ENCODE measurements around the gene SPAG17.

Gene SPAG17

DNA sequence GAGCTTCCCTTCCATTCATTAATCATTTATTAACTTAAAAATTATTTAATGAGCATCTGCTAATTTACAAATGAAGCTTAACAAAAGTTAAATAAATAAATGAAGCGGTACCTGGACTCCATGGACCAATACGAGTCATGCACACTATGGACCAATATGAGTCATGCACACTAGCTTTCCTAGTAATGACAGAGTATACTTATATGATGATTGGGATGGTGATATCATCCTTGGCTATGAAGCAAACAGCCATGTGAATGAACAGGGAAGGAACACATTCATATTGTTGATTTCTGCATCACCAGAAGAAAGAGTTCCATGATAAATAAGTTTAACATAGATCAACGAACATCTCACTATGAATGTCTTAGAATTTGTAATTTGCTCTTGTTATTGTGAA is 109.9 kb downstream of the SPAG17 start:
- no peak for DNase-seq (ENCODE audit: low read depth in 2 of 2)

DNA sequence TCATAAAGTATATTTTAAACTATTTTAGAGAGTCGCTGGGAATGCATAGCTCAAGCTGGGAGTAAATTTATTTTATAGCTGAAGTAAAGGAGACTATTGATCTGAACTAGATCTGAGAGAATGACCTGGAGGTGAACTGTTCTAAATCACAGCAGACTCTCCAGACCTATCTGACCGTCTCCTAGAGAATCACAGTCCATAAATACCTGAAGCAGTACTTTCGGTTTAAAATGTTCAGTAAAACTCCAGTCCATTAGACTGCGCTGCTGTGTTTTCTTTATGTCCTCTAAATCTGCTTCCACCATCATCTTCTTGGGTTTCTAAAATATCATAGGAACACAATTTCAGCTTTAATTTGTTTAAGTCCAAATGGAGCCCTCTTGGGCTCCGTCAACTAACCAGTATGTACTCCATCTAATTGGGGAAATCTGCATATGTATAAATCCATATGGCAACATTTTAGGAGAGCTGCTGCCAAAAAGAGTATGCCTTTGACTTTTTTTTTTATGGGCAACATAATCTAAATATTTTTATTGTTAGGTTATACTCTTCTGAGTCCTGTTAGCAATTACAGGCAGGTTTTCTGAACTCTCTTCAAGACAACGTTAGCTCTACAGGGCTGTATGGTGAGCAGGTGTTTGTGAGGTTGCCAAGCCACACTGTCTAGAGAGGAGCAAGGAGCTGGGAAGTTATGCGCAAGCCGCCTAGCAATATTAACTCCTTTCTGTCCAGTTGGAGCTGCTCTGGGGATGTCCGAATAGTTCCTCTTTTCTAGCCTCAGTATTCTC is 111.2 kb downstream of the SPAG17 start:
- no peak for DNase-seq (ENCODE audit: low read depth in 2 of 2)

DNA sequence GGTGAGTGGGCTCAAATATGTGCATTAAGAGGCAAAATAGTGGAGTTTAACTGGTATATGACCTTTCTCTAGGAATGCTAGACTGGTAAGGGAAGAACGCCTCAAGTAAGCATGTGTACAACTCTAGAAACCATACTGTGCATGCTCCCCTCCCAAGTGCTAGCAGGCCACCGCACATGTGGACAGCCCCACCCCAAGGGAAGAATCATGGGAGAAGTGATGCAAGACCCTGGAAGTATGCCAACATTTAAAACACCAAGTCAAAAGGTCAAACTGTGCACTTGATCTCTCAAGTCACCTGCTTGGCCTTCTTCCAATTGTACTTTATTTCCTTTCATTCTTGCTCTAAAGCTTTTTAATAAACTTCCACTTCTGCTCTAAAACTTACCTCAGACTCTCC is 135.0 kb downstream of the SPAG17 start:
- no peak for DNase-seq (ENCODE audit: low read depth in 2 of 2)

DNA sequence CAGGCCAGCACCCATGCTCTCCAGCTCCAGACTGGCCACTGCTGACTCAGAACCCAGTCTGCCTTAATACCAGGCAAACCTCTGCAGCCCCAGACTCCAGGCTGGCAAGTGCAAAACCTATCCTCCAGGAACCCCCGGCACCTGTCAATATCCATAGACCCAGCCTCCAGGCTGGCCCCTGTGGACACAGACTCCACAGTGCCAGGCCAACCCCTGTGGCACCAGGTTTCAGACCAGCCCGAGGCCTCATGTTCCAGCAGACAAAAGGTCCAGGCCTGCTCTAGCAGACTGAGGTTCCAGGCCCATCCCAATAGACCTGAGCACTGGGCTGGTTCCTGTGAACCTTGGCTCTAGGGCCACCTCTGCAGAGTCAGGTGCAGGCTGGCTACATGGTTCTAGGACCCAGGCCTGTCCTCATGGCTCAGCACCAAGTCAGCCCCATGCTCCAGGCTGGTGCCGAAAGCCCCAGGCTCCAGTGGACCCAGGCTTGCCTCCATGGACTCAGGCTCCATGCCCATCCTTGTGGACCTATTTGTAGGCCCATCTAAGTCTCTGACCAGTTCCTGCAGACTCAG is 137.3 kb downstream of the SPAG17 start:
- DNase-seq (ENCODE audit: low read depth in 2 of 2) = no peak

DNA sequence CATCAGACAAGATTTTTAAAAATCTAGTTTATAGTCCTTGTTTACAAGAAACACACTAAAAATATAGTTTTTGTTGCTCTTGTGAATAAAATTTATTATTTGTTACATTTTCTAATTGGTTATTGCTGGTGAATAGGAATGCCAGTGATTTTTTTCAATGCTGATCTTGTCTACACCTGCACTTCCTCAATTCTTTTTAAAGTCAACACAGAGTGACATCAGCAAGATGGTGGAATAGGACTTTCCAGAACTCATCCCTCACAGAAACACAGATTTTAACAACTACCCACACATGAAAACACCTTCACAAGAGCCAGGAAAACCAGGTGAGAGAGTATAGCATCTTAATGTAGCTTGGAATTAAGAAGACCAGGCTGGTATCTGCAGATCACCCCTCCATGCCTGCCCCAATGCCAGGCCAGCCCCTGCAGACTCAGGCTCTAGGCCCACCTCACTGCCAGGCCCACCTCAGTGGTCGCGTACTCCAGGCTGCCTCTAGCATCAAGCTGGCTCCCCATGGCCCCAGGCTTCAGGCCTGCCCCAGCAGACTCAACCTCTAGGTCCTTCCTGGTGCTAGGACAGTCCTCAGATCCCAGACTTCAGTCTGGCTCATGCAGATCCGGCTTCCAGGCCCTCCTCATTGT is 137.9 kb downstream of the SPAG17 start:
- no peak for DNase-seq (ENCODE audit: low read depth in 2 of 2)

DNA sequence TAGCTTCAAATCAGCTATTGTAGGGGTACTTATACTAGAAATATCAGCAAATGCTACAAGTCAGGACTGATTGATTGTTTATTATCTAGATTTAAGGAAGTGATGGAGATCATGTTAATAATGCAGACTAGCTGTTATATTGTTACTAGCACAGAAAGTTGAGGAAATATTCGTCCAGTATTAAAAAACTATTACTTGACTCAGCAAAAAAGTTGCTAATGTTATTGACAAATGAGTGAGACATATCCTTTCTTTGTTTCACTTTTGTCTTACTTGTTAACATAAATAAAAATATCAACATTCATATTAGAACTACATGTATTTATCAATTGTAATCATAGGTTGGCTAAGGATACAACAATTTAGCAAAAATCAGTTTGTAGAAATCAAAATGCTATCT is 141.4 kb downstream of the SPAG17 start:
- DNase-seq (ENCODE audit: low read depth in 2 of 2) = no peak

DNA sequence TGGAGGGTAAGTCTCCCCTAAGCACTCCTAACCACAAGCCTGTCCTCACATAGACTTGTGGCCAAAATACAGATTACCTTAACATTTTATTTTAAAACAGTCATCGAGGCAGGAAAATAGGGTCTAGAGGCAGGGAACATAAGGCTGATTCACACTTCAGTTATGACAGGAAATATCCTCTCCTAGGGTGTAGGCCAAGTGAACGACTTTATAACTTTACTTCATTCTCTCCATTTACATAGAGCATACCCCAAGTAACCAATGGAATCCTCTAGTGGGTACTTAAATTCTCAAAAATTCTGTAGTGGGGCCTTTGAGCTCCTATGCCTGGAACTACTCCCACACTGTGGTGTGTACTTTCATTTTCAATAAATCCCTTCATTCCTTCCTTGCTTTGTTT is 142.5 kb downstream of the SPAG17 start:
- no peak for DNase-seq (ENCODE audit: low read depth in 2 of 2)

DNA sequence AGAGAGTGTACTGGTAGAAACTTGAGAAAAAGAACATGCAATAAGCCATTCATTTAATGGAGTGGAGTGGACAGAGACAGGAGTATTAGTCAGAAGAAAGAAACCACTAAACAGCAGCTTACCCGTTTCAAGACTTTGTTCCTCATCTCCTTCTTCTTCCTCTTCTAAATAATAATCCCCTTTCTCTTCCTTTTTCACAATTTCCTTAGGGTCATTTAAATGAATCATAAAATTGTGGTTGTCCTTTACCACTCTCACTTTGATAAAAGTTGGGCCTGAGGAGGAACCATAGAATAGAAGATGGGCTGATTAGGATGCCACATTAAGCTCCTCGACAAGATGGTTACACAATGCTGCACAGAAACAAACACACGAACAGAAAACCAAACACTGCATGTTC is 145.9 kb downstream of the SPAG17 start:
- no peak for DNase-seq (ENCODE audit: low read depth in 2 of 2)

DNA sequence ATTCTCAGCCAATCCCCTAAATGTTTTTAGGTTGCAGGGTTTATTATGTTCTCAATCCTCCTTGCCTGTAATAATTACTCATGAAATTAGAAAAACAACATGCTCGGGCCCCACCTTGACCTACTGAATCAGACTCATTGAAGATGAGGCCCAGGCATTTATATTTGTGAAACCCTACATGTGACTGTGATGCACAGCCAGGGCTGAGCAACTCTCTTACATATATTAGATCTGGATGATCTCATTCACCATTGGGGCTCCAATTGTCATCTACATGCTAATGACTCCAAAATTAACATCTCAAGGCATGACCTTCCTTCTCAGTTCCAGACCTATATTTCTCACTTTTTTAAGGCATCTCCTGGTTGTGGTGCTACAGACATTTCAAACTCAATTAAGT is 152.1 kb downstream of the SPAG17 start:
- no peak for DNase-seq (ENCODE audit: low read depth in 2 of 2)

DNA sequence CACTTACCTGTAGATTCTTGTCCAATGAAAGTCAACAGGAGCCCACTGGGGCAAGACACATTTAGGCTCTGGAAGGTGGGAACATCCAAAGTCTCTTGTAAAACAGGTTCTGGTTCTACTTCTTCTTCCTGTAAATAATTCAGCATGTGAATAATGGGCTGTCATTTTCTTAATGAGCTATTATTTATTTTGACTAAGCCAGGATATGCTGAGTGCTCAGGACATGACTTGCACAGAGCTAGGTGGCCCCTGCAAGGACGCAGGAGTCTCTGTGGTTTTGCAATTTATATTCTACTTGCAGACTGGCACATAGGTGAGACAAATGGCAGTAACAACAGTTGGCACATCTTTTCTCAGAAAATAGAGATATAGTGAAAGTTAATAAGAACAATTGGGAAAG is 156.8 kb downstream of the SPAG17 start:
- no peak for DNase-seq (ENCODE audit: low read depth in 2 of 2)

DNA sequence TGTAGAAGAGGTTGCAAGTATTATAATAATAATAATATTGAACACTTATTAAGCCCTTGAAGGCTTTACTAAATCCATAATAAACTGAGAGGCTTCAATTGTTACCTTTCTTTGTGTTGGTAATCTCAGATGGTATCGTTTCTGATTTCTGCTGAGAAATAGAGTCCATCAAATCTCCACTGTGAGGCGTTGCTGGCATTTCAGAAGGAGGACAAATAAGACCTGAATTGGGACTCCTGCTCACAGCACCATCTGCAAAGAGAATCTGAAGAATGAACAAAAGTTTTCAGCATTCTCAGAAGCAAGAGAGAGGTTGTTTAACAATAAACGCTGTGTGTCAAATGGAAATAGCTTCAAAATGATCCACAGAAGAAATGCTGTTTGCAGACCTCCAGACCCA is 161.8 kb downstream of the SPAG17 start:
- DNase-seq (ENCODE audit: low read depth in 2 of 2) = no peak

DNA sequence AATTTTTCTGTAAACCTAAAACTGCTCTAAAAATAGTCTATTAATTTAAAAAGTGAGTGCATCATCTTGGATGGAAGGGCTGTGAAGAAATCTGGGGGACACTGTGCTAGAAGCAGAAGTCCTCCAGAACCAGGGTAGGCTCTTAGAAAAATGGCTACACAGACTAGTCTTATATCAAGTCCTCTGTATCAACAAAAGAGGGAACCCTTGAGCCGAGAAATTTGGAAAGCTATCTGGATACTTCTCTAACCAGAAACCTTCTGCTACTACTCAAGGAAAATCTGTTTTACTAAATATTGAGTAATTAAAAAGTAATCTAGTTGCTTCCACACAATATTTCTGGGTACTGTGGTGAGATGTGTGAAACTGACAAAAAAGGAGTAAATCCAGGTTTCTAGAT is 163.4 kb downstream of the SPAG17 start:
- no peak for DNase-seq (ENCODE audit: low read depth in 2 of 2)

DNA sequence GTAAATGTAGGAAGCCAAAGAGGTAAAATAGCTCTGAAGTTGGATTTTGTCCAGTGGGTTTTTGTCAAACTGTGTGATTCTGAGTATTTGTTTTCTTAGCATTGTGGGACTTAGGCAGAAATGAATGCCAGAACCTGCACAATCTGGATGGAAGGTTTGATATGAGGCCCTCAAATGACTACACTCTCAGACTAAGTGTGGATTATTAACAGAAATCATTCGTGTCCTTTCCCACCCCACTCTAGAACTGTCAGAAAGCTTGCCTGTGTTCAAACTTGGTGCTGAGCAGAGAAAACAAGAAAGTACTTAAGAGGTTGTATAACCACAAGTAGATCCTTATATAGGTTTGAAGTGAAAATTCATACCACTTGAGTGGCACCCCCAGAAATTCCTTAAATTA is 167.0 kb downstream of the SPAG17 start:
- DNase-seq (ENCODE audit: low read depth in 2 of 2) = no peak

DNA sequence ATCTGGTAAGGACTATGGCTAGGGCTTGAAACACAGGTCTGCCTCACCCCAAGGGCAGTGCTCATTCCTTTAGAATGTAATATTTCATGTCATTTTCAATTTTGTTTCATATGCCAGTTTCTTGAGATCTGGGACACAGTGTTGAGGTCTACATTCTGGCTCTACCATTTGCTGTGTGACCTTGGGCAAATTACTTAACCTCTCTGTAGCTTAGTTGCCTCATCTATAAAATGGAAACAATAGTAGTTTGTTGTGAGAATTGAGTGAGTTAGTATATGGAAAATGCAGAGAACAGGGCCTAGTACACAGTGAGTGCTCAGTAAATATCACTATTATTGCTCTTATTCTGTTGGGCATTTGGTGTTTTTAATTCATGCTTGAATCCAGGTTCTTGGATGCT is 171.1 kb downstream of the SPAG17 start:
- no peak for DNase-seq (ENCODE audit: low read depth in 2 of 2)

DNA sequence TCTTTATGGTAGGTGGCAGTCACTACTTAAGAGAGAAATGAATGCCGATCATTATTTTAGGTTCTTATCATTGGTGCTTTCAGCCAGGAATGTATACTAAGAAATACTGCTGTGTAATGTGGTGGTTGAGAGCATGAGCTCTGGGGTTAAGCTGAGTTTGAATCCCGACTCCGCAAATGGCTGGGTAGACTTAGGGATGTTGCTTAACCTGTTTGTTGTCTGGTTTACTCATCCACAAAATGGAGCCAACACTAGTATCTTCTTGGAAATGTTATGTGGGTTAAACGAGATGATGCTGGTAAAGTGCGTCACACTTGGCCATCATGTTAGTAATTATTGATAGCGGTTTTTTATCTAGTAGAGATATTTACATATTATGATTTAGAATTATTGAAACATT is 171.7 kb downstream of the SPAG17 start:
- no peak for DNase-seq (ENCODE audit: low read depth in 2 of 2)

DNA sequence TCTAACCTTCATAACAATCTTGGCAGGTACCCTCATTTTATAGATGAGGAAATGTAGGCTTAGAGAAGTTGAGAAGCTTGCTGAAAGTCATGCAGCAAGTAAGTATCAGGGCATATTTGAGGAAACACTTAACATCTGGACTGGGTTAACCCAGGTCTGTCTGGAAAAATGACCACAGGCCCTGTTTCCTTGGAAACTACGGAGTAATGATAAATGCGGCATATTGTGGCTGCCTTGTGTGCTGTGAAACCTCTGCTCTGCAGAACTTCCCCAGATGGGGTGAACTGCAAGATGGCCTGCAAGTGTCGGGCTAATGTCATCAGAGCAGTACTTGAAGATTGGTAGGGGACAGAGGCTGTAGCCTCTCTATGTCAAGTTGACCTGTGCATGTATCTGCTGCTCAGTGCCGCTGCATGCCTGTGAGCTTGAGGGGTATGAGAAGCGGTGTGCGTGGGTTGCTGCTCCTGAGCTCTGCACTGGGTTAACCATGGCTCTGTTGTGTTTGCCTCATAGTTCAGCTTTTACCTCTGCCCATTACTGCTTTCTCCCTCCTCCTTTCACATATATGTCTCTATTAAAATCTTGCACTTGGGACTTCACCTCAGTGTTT is 172.4 kb downstream of the SPAG17 start:
- no peak for DNase-seq (ENCODE audit: low read depth in 2 of 2)

DNA sequence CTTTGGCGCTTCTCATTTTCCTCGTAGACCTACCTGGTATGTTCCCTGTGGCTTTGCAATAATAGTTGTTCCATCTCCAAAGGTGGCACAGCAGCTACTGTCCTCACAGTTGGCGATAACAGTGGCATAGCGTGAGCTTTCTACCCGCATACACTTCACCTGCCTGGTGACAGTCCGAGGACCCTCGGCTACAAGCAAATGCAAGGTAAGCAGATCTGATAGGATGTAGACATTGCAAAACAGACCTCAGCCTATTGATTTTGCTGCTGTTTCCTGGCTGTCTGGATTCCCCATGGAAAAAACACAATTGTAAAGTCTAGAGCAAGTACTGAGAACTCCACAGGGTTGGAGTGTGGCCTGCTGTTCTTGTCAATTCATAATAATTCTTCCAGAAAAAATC is 177.0 kb downstream of the SPAG17 start:
- no peak for DNase-seq (ENCODE audit: low read depth in 2 of 2)

DNA sequence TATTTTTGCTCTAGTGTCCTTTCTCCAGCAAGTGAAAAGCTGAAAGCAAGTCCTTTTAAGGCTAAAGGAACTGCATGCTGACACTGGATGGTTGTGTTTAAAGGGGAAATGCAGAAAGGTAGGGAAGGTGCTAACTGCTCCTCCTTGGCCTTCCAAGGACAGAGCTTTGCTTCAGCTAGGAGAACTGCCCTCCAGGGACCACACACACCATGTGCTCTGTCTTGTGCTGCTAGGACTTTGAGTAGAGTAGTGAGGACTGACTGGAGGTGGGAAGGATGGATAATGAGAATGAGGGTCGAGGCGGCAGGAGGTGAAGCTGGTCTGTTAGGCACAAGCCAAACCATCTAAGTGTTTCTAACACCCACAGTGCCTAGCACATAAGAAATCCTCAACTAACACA is 177.6 kb downstream of the SPAG17 start:
- DNase-seq (ENCODE audit: low read depth in 2 of 2) = no peak

DNA sequence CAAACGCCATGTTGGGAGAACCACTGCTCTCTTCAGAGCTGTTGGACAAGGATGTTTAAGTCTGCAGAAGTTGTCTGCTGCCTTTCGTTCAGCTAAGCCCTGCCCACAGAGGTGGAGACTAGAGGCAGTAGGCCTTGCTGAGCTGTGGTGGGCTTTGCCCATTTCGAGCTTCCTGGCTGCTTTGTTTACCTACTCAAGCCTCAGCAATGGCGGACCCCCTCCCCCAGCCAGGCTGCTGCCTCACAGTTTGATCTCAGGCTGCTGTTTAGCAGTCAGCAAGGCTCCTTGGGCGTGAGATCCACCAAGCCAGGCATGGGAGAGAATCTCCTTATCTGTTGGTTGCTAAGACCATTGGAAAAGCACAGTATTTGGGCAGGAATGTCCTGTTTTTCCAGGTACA is 180.7 kb downstream of the SPAG17 start:
- DNase-seq (ENCODE audit: low read depth in 2 of 2) = no peak

DNA sequence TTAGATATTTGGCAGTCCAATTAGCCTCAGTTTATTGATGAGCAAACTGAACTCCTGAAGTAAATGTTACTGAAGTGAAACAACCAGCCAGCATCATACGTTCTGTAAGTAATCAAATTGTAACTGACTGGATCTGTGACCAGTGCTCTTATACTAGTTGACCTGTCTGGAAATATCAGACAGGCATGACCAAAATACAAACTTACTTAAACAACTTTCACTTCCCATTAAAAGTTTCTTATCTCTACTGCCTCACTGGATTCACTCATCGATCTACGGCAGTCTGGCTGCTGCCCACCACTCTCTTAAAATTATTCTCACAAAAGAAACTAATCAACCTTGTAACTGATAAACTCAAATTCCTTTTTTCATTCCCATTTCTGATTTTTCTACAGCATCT is 199.1 kb downstream of the SPAG17 start:
- no peak for DNase-seq (ENCODE audit: low read depth in 2 of 2)

DNA sequence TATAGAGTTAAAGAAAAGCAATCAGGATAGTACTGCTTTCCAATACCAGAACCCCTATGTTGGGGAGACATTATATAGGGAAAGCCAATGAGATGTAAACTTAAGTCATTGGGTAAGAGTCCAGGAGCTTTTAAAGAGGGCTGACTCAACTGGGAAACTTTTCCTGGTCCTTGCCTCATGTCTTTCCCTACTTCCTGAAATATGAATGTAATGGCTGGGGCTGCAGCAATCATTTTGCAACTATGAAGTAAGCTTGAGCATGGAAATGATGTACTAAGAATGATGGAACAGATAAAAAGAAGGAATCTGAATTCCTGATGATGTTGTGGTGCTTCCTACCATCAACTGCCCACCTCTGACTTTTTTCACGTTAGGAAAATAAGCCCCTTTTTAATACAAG is 199.8 kb downstream of the SPAG17 start:
- no peak for DNase-seq (ENCODE audit: low read depth in 2 of 2)

DNA sequence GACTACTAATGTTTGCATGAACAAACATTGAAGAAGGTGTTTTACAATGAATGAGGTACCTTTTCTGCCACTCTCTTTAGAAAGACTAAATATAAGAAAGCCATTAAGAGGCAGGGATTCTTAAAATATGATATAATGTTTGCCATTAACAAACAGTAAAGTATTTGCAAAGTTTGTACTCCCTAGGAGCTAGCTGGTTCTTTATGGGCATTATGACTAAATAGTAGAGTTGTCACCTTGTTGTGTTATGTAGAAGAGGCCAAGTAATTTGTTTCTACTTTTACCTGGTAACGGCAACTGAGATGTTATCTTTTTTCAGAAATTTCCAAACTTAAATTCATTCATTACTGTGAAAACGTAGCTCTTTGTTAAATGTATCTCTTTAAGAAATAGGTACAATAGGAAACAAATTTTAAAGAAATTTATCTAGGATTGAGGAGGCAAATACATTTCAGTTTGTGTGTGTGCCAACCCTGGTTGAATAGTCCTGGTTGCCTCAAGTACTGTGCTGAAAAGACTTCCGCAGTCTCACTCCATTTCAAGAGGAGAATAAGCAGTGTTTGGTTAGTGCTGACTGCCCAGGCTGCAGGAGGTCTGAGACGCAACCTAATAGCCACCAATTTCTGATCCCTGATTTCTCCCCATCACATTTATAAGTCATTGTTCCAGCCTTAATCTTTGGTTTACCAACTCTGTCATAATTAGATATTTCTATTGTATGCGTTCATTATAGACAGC is 203.4 kb downstream of the SPAG17 start:
- no peak for DNase-seq (ENCODE audit: low read depth in 2 of 2)
